Chondrocyte (in vitro differentiated cells): ENCODE measurements around the gene QSER1. TPM values are rescaled to one million over a fixed set of nuclear protein-coding genes. Genes with fewer than 3 reads are reported as not detected.
"Not testable (repeated sequence)": the region's sequence is repeated elsewhere in the genome, so short reads cannot be mapped to it uniquely, and the experiment has no call there.

Experiments used
- DNase-seq: peaks from one replicate; pipeline ENCODE4 v3.0.0; 2021; ENCODE audit warnings: mixed read lengths, low spot score
- H3K27ac Mint-ChIP-seq: one replicate; pipeline ENCODE4 v1.8.0; 2021; ENCODE audit warnings: mild to moderate bottlenecking, moderate library complexity, mixed read lengths; ENCODE audit not compliant: unreplicated experiment
- H3K27me3 Mint-ChIP-seq: 2 replicates; pipeline ENCODE4 v1.8.0; 2021; ENCODE audit warnings: low read depth, mixed read lengths
- H3K36me3 Mint-ChIP-seq: 2 replicates; pipeline ENCODE4 v1.8.0; 2021; ENCODE audit warnings: low read depth, mixed read lengths
- H3K4me1 Mint-ChIP-seq: 2 replicates; pipeline ENCODE4 v1.8.0; 2021; ENCODE audit warnings: low read depth, mild to moderate bottlenecking, mixed read lengths
- H3K4me3 Mint-ChIP-seq: one replicate; pipeline ENCODE4 v1.8.0; 2021; ENCODE audit warnings: mild to moderate bottlenecking, moderate library complexity, mixed read lengths; ENCODE audit not compliant: unreplicated experiment
- H3K9me3 Mint-ChIP-seq: 2 replicates; pipeline ENCODE4 v1.8.0; 2021; ENCODE audit warnings: low read depth, mixed read lengths
- CTCF ChIP-seq: fragments of 200-600 bp; sonication (generic); IDR thresholded peaks from 2 replicates; pipeline ENCODE4 v1.5.0; 2021; ENCODE audit warnings: antibody characterized with exemption, mild to moderate bottlenecking, moderate library complexity
- total RNA-seq: library from RNA; stranded (reverse); gene quantifications from 3 replicates; pipeline ENCODE4 v1.2.1, GENCODE V29; 2021

The QSER1 gene
- total RNA-seq, 1 donor from 2014 or later = 19.9 TPM

- no peak overlapping the region for H3K27ac Mint-ChIP-seq
- DNase-seq = no peak
- no peak for TF ChIP-seq CTCF
- H3K36me3 Mint-ChIP-seq = peaks cover 2% of the 10 kb centered on the region
- no peak overlapping the region for H3K4me3 Mint-ChIP-seq
- no peaks in the 10 kb centered on the region for H3K27me3 Mint-ChIP-seq
- H3K9me3 Mint-ChIP-seq = no peaks in the 10 kb centered on the region
- H3K4me1 Mint-ChIP-seq = peaks cover 4% of the 10 kb centered on the region
These were observed 61.1 kb downstream of the QSER1 start for GRCh38 chr11:32953700-32954099.

DNA sequence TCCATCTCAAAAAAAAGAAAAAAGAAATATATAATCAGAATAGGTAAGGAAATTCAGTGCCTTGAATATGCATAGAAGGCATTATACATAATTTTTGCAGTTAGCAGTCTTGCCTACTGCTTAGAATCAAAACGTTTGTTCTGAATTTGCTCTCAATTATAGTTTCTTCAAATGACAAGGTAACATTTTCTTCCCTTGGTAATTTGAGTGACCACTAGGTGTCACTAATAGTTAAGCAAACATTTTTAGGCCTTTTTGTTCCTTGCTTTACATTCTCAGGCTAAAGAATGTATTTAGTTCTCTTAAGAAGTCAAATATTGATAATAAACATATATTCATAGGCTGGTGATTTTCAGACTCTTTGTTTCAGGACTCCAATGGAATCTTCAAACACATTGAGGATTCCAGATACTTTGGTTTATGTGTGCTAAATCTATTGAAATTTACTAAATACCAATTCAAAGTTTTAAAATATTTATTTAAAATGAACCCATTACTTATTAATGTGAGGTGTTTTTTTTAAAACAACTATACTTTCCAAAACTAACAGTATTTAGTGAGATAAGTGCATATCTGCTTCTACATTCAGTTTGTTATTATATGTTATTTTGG lies 68.0 kb downstream of the QSER1 start:
- Mint-ChIP-seq H3K4me1 (no peaks in the 10 kb centered on the region), H3K4me3 (no peak overlapping the region), H3K27ac (no peak overlapping the region), H3K27me3 (no peaks in the 10 kb centered on the region), H3K9me3 (no peaks in the 10 kb centered on the region), H3K36me3 (peaks cover 2% of the 10 kb centered on the region)
- DNase-seq = no peak
- TF ChIP-seq CTCF = peak; percentile 91

DNA sequence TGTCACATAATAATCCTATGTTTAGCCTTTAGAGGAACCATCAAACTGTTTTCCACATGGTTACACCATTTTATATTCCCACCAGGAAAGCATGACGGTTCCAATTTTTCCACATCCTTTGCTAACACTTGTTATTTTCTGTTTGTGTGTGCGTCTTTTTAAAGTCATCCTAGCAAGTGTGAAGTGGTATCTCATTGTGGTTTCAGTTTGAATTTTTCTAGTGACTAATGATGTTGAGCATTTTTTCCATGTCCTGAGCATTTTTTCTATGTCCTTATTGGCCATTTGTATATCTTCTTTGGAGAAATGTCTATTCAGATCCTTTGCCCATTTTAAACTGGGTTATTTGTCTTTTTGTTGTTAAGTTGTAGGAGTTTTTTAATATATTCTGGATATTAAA lies 69.4 kb downstream of the QSER1 start:
- DNase-seq = no peak
- Mint-ChIP-seq H3K9me3 (no peaks in the 10 kb centered on the region), H3K4me3 (no peak overlapping the region), H3K27me3 (no peaks in the 10 kb centered on the region), H3K36me3 (peaks cover 2% of the 10 kb centered on the region), H3K27ac (peak overlapping the region; percentile 50), H3K4me1 (no peaks in the 10 kb centered on the region)
- no peak for TF ChIP-seq CTCF

GRCh38 chr11:32963721-32964120 lies 71.1 kb downstream of the QSER1 start:
- no peak overlapping the region for H3K4me3 Mint-ChIP-seq
- no peaks in the 10 kb centered on the region for H3K9me3 Mint-ChIP-seq
- H3K36me3 Mint-ChIP-seq = peaks cover 5% of the 10 kb centered on the region
- no peak for TF ChIP-seq CTCF
- H3K4me1 Mint-ChIP-seq = peaks cover 2% of the 10 kb centered on the region
- no peak overlapping the region for H3K27ac Mint-ChIP-seq
- DNase-seq = no peak
- no peaks in the 10 kb centered on the region for H3K27me3 Mint-ChIP-seq

GRCh38 chr11:32968541-32968940 lies 75.9 kb downstream of the QSER1 start:
- no peaks in the 10 kb centered on the region for H3K9me3 Mint-ChIP-seq
- H3K27ac Mint-ChIP-seq = no peak overlapping the region
- DNase-seq = no peak
- no peaks in the 10 kb centered on the region for H3K27me3 Mint-ChIP-seq
- H3K36me3 Mint-ChIP-seq = peaks cover 8% of the 10 kb centered on the region
- no peak overlapping the region for H3K4me3 Mint-ChIP-seq
- H3K4me1 Mint-ChIP-seq = peaks cover 2% of the 10 kb centered on the region
- no peak for TF ChIP-seq CTCF

DNA sequence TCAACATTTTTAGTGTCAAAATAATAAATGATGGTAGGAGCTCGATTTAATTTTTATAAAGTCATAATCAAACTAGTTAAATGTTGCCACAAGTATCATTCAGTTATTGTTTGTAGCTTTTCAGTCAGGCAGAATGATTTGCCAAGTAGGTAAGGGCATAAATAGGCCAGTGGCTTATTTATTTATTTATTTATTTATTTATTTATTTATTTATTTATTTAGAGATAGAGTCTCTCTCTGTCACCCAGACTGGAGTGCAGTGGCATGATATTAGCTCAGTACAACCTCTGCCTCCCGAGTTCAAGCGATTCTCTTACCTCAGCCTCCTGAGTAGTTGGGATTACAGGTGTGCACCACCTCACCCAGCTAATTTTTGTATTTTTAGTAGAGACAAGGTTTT lies 79.6 kb downstream of the QSER1 start:
- H3K27me3 Mint-ChIP-seq, H3K4me1 Mint-ChIP-seq, H3K4me3 Mint-ChIP-seq, H3K27ac Mint-ChIP-seq, H3K36me3 Mint-ChIP-seq, H3K9me3 Mint-ChIP-seq, DNase-seq: not testable (repeated sequence)
